Kidney (tissue), 14 donors: ENCODE data around the gene WNT3. TPM values are rescaled to one million over a fixed set of nuclear protein-coding genes. Genes with fewer than 3 reads are reported as not detected.

Source experiments
- DNase-seq, 5 donors: peaks; one replicate each; pipeline ENCODE4 v3.0.0-alpha.2; 2013 to 2020
- FAIRE-seq: peaks from 2 replicates; lab custom pipeline; 2012; peaks lifted over from hg19 to GRCh38; lab: Jason Lieb, UNC
- H3K27ac ChIP-seq, 2 donors: one replicate each; pipeline ENCODE4 v1.7.0; 2013; ENCODE audit warnings: low read depth in 2 of 2, low read length in 2 of 2, inconsistent platforms in 1 of 2
- H3K27me3 ChIP-seq: one replicate; pipeline ENCODE4 v1.7.1; 2013; ENCODE audit warnings: low read length, inconsistent platforms; ENCODE audit not compliant: control insufficient read depth, insufficient read depth
- H3K36me3 ChIP-seq, 3 donors: one replicate each; pipeline versions ENCODE4 v1.7.0 to v1.7.1; 2013; ENCODE audit warnings: low read length in 3 of 3, control low read depth in 1 of 3, inconsistent platforms in 1 of 3; ENCODE audit not compliant: insufficient read depth in 3 of 3, control insufficient read depth in 2 of 3
- H3K4me1 ChIP-seq, 3 donors: one replicate each; pipeline versions ENCODE4 v1.7.0 to v1.7.1; 2013; ENCODE audit warnings: low read length in 3 of 3, inconsistent platforms in 1 of 3, low read depth in 1 of 3; ENCODE audit not compliant: control insufficient read depth in 2 of 3, insufficient read depth in 2 of 3
- H3K4me3 ChIP-seq, 3 donors: one replicate each; pipeline versions ENCODE4 v1.7.0 to v1.8.1; 2013; ENCODE audit warnings: low read length in 3 of 3, control low read depth in 1 of 3, inconsistent platforms in 1 of 3
- H3K9ac ChIP-seq, 3 donors: one replicate each; pipeline versions ENCODE4 v1.7.0 to v1.7.1; 2013; ENCODE audit warnings: low read length in 3 of 3, control low read depth in 1 of 3, inconsistent platforms in 1 of 3
- H3K9me3 ChIP-seq, 3 donors: one replicate each; pipeline versions ENCODE4 v1.7.0 to v1.7.1; 2013; ENCODE audit warnings: low read length in 3 of 3, control low read depth in 1 of 3, inconsistent platforms in 1 of 3; ENCODE audit not compliant: control insufficient read depth in 2 of 3, insufficient read depth in 1 of 3
- CTCF ChIP-seq: IDR thresholded peaks from 3 replicates; pipeline ENCODE4 v1.5.1; 2012; ENCODE audit warnings: mild to moderate bottlenecking, moderate library complexity, borderline replicate concordance; ENCODE audit not compliant: insufficient read depth; ENCODE audit errors: extremely low read depth
- intact Hi-C: fragments of 100-400 bp; cut with DNase I; formaldehyde crosslinking; loops from one replicate; pipeline ENCODE4 v1.11.1; 2022
- polyA plus RNA-seq: library from polyadenylated mRNA; stranded (reverse); fragments of 350-450 nt; fragmentation: Illumina TruSeq; extraction: RNeasy Lipid Tissue Mini Kit (QIAGEN cat#74804); gene quantifications from one replicate; pipeline ENCODE4 v1.2.3, GENCODE V29; 2014; ENCODE audit warnings: low read depth, low replicate concordance; ENCODE audit not compliant: insufficient read depth
- total RNA-seq: library from RNA; stranded (reverse); fragmentation: NEBNext Ultra II Directional; extraction: Animal tissue kit (Norgen Biotek cat#: 25700); gene quantifications from one replicate; pipeline ENCODE4 v1.2.1, GENCODE V29; 2021
- donor health status: control.
- donor health status: control.
- donor health status: control.
- donor health status: control.
- donor health status: control.
- donor health status: DM: yes; HTN: yes; CAD: no.
- donor health status: Normal renal cell carcinoma (clear cell type).

Gene WNT3
- total and polyA plus RNA-seq, 2 donors from 2014 or later: 0.38 to 1.3 TPM

- Histone ChIP-seq H3K36me3 (peaks cover 0 to 2% (median 0%) of the 10 kb centered on the region in 3 donors), H3K9me3 (no peaks in the 10 kb centered on the region), H3K27ac (no peak overlapping the region), H3K27me3 (no peaks in the 10 kb centered on the region), H3K4me3 (no peak overlapping the region), H3K4me1 (peaks cover 0 to 6% (median 2%) of the 10 kb centered on the region in 3 donors), H3K9ac (no peak overlapping the region)
- TF ChIP-seq CTCF: no peak
- DNase-seq: peak in 3 of 5 donors; percentile 33 to 70 (median 61)
- no peak for FAIRE-seq
- intact Hi-C loops: no loop called here
Measured at GRCh38 chr17:46722662-46723285, 95.7 kb downstream of the WNT3 start.

- no peak overlapping the region for H3K27ac ChIP-seq
- no peak overlapping the region for H3K4me3 ChIP-seq
- intact Hi-C loops: no loop called here
- H3K4me1 ChIP-seq: peaks cover 0 to 6% (median 0%) of the 10 kb centered on the region in 3 donors
- DNase-seq: no peak
- no peaks in the 10 kb centered on the region for H3K27me3 ChIP-seq
- no peak overlapping the region for H3K9ac ChIP-seq
- H3K9me3 ChIP-seq: no peaks in the 10 kb centered on the region
- TF ChIP-seq CTCF: no peak
- FAIRE-seq: no peak
- no peaks in the 10 kb centered on the region for H3K36me3 ChIP-seq
Measured at GRCh38 chr17:46720408-46720807, 98.1 kb downstream of the WNT3 start.

GRCh38 chr17:46719891-46720290 lies 98.6 kb downstream of the WNT3 start:
- Histone ChIP-seq H3K4me3 (no peak overlapping the region), H3K27ac (no peak overlapping the region), H3K4me1 (peaks cover 0 to 6% (median 0%) of the 10 kb centered on the region in 3 donors), H3K27me3 (no peaks in the 10 kb centered on the region), H3K9me3 (no peaks in the 10 kb centered on the region), H3K9ac (no peak overlapping the region), H3K36me3 (no peaks in the 10 kb centered on the region)
- intact Hi-C loops: no loop called here
- DNase-seq (no peak), FAIRE-seq (no peak)
- no peak for TF ChIP-seq CTCF
